Mononuclear cell (primary cell): ENCODE measurements around the gene WWTR1. TPM values are rescaled to one million over a fixed set of nuclear protein-coding genes. Genes with fewer than 3 reads are reported as not detected.

Experiments
- H3K27me3 ChIP-seq: 2 replicates; pipeline ENCODE4 v1.6.0; 2011; ENCODE audit warnings: low read length, control low read depth; ENCODE audit not compliant: insufficient read depth
- H3K4me1 ChIP-seq: 2 replicates; pipeline ENCODE4 v1.5.1; 2011; ENCODE audit warnings: mild to moderate bottlenecking, low read length, control low read depth; ENCODE audit not compliant: insufficient read depth
- H3K4me3 ChIP-seq: 2 replicates; pipeline ENCODE4 v1.5.1; 2011; ENCODE audit warnings: mild to moderate bottlenecking, low read length, moderate library complexity
- H3K9me3 ChIP-seq: 2 replicates; pipeline ENCODE4 v1.5.1; 2011; ENCODE audit warnings: low read depth, mild to moderate bottlenecking, control low read depth, low read length
- total RNA-seq: library from RNA; depleted of rRNA; stranded (reverse); fragments of >200 nt; gene quantifications from one replicate; pipeline ENCODE4 v1.2.3, GENCODE V29; 2012

WWTR1 gene
- total RNA-seq, 1 donor = 0.31 TPM

GRCh38 chr3:149506965-149507364, 150.9 kb downstream of the WWTR1 start:
- Histone ChIP-seq H3K9me3 (no peaks in the 10 kb centered on the region), H3K4me3 (no peak overlapping the region), H3K4me1 (peaks cover 21% of the 10 kb centered on the region), H3K27me3 (peaks cover 3% of the 10 kb centered on the region)

DNA sequence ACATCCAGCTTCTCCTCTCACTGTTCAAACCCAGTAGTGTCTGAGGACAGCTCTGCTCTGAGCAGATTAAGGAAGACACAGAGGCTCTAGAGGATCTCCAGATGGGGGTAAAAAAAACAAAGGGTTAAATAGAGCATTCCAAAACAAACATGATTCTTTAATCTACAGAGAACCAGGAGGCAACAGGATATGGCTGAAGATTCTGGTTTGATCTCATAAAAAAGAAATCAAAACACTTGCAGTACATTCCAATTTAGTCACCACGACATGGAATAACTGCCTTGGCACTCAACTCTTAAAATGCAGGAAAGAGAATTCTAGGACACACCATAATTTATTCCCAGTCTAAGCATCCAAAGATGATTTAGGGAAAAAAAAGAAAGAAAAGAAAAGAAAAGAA, 151.3 kb downstream of the WWTR1 start:
- H3K4me1 ChIP-seq = peaks cover 21% of the 10 kb centered on the region
- peaks cover 3% of the 10 kb centered on the region for H3K27me3 ChIP-seq
- no peak overlapping the region for H3K4me3 ChIP-seq
- no peaks in the 10 kb centered on the region for H3K9me3 ChIP-seq

GRCh38 chr3:149502438-149502837, 155.4 kb downstream of the WWTR1 start:
- Histone ChIP-seq H3K9me3 (no peaks in the 10 kb centered on the region), H3K27me3 (peaks cover 3% of the 10 kb centered on the region), H3K4me3 (no peak overlapping the region), H3K4me1 (peaks cover 10% of the 10 kb centered on the region)

DNA sequence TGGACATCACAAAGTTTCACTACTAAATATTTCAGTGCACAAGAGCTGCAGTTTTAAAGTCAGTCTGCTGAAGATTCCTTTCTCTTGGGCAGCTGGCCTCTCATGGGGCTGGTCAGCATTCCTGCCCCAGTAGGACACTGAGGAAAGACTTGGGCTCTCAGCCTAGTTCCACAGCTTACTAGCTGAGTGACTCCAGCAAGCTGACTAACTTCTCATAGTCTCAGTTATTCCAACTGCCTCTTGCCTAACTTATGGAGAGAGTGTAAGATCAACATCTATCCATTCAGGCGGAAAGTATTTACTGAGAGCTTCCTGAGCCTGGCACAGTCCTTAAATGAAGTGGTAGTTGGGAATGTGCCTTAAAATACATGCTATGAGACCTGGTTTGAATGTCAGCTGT, 156.3 kb downstream of the WWTR1 start:
- Histone ChIP-seq H3K4me3 (no peak overlapping the region), H3K9me3 (no peaks in the 10 kb centered on the region), H3K4me1 (peaks cover 3% of the 10 kb centered on the region), H3K27me3 (peaks cover 3% of the 10 kb centered on the region)

GRCh38 chr3:149497966-149498670, 159.7 kb downstream of the WWTR1 start:
- Histone ChIP-seq H3K4me1 (peaks cover 3% of the 10 kb centered on the region), H3K9me3 (no peaks in the 10 kb centered on the region), H3K27me3 (no peaks in the 10 kb centered on the region), H3K4me3 (no peak overlapping the region)

DNA sequence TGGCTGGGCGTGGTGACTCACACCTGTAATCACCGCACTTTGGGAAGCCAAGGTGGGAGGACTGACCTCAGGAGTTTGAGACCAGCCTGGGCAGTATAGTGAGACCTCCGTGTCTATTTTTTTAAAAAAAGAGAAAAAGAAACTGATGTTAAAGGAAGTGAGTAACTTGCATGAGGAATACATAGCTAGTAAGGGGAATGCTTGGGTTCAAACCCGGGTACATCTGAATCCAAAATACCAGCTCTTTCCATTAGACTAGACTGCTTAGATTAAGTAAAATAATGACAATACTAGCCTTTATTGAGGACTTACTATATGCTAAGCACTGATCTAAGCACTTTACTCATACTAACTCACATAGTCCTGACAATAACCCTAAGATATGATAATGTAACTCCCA, 160.9 kb downstream of the WWTR1 start:
- peaks cover 3% of the 10 kb centered on the region for H3K4me1 ChIP-seq
- no peaks in the 10 kb centered on the region for H3K27me3 ChIP-seq
- H3K9me3 ChIP-seq = no peaks in the 10 kb centered on the region
- H3K4me3 ChIP-seq = no peak overlapping the region

DNA sequence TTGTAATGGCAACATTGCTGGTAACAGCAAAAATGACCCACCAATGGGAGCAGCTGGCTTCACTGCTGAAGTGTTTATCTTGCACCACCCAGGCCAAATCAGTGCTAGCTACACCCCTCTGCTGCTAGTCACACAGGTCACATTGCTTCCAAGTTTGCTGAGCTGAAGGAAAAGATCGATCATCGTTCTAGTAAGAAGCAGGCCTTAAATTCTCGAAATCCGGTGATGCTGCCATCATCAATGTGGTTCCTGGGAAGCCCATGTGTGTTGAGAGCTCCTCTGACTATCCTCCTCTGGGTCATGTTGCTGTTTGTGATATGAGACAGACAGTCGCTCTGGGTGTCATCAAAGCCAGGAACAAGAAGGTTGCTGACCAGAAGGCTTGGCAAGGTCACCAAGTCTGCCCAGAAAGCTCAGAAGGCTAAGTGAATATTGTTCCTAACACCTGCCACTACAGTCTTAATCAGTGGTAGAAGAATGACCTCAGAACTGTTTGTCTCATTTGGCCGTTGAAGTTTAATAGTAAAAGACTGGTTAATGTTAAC, 162.2 kb downstream of the WWTR1 start:
- no peaks in the 10 kb centered on the region for H3K9me3 ChIP-seq
- no peak overlapping the region for H3K4me3 ChIP-seq
- peaks cover 3% of the 10 kb centered on the region for H3K4me1 ChIP-seq
- peaks cover 3% of the 10 kb centered on the region for H3K27me3 ChIP-seq

- H3K27me3 ChIP-seq = peaks cover 3% of the 10 kb centered on the region
- no peaks in the 10 kb centered on the region for H3K9me3 ChIP-seq
- no peak overlapping the region for H3K4me3 ChIP-seq
- peaks cover 3% of the 10 kb centered on the region for H3K4me1 ChIP-seq
These were observed 162.9 kb downstream of the WWTR1 start for GRCh38 chr3:149494759-149495580.

GRCh38 chr3:149494022-149494758, 163.6 kb downstream of the WWTR1 start:
- no peaks in the 10 kb centered on the region for H3K9me3 ChIP-seq
- peaks cover 3% of the 10 kb centered on the region for H3K27me3 ChIP-seq
- H3K4me1 ChIP-seq = peaks cover 3% of the 10 kb centered on the region
- H3K4me3 ChIP-seq = no peak overlapping the region

- Histone ChIP-seq H3K27me3 (peaks cover 3% of the 10 kb centered on the region), H3K4me1 (no peaks in the 10 kb centered on the region), H3K4me3 (no peak overlapping the region), H3K9me3 (no peaks in the 10 kb centered on the region)
These were observed 164.4 kb downstream of the WWTR1 start for GRCh38 chr3:149493315-149494021.

- no peaks in the 10 kb centered on the region for H3K9me3 ChIP-seq
- no peak overlapping the region for H3K4me3 ChIP-seq
- H3K27me3 ChIP-seq = peaks cover 3% of the 10 kb centered on the region
- H3K4me1 ChIP-seq = no peaks in the 10 kb centered on the region
These were observed 167.4 kb downstream of the WWTR1 start for GRCh38 chr3:149490260-149490971.

DNA sequence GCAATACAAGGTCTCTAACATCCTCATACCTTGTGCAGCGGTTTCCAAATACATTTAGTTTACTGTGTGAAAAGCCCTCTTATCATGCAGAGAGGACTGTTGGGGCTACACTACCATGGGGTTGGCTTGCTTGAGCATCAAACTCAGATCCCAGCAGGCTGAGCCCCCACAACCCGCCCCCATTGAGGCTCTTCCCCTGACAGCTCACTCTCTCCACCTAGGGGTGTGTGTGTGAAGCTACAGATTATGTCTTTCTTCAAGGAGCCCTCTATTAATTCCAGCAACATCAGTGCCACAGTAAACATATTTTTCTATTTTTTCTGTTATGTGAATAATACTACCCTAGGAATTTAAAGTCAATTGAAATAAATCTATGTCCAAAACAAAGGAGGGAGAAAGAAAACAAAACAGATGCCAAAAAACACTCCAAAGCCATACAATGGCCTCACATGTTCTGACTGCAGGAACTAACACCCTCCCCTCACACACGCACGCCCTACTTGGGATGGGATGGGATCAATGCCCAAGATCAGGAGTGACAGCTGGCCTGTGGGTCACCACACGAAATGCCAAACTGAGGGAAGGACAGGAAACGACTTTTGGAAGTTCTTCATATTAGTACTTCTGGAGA, 168.7 kb downstream of the WWTR1 start:
- Histone ChIP-seq H3K9me3 (no peaks in the 10 kb centered on the region), H3K4me1 (no peaks in the 10 kb centered on the region), H3K27me3 (peaks cover 3% of the 10 kb centered on the region), H3K4me3 (no peak overlapping the region)

GRCh38 chr3:149487598-149488197, 170.1 kb downstream of the WWTR1 start:
- no peaks in the 10 kb centered on the region for H3K9me3 ChIP-seq
- no peak overlapping the region for H3K4me3 ChIP-seq
- peaks cover 3% of the 10 kb centered on the region for H3K27me3 ChIP-seq
- no peaks in the 10 kb centered on the region for H3K4me1 ChIP-seq
